Left colon (tissue), 2 donors: ENCODE data around the gene CYSTM1. TPM values are rescaled to one million over a fixed set of nuclear protein-coding genes. Genes with fewer than 3 reads are reported as not detected.

Experiments
- ATAC-seq: fragments of 200-7000 bp; cut with Tn5 transposase; one replicate; pipeline ENCODE4 v1.9.1; 2020; ENCODE audit warnings: mild to moderate bottlenecking, moderate library complexity
- DNase-seq, 2 donors: peaks; one replicate each; pipeline ENCODE4 v3.0.0-alpha.2; 2020
- intact Hi-C, 2 donors: fragments of 100-400 bp; cut with DNase I in 1 of 2; cut with micrococcal nuclease in 1 of 2; formaldehyde crosslinking; loops; one replicate each; pipeline versions ENCODE4 v1.11.2 to v1.14.0; 2022; cut with DNase I, micrococcal nuclease
- total RNA-seq, 2 donors: library from RNA; stranded (reverse); fragmentation: NEBNext Ultra II Directional; extraction: Animal tissue kit (Norgen Biotek cat#: 25700); gene quantifications; one replicate each; pipeline ENCODE4 v1.2.1, GENCODE V29; 2021
- donor health status: DM: no; HTN: no; CAD: no.
- donor health status: DM: yes; HTN: yes; CAD: no.

Gene CYSTM1
- total RNA-seq, 2 donors from 2014 or later: 162 to 163 TPM

GRCh38 chr5:140220032-140220697 lies 45.2 kb downstream of the CYSTM1 start:
- intact Hi-C loops: no loop called here
- no peak for DNase-seq

GRCh38 chr5:140220698-140221064 lies 45.7 kb downstream of the CYSTM1 start:
- intact Hi-C loops: no loop called here
- ATAC-seq (no peak), DNase-seq (no peak)

More at GRCh38 chr5:140220032-140220697, 45.2 kb downstream of the CYSTM1 start:
- ATAC-seq: no peak

- no peak for ATAC-seq
- intact Hi-C loops: no loop called here
- DNase-seq: no peak
These were observed 46.8 kb downstream of the CYSTM1 start for GRCh38 chr5:140221697-140222223.

GRCh38 chr5:140222416-140222815 lies 47.4 kb downstream of the CYSTM1 start:
- no peak for DNase-seq
- ATAC-seq: peak; percentile 62
- intact Hi-C loops: no loop called here

DNA sequence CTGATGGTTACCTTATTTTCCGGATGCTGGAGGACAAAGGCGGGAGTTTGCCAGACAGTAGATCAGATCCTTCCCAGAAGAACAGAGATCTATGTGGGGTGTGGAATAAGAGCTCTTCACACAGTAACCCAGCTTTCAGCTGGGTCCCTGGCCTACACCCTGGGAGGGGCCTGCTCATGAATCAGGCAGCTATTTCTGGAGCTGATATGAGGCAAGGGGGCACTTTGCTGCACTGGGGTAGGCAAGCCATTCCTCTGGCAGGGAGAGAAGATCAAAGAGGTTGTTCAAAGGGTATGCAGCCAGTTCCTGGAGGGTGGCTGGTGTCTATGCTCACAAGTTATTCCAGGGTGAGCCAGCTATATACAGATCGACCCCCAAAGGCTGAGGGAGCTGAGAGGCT lies 48.6 kb downstream of the CYSTM1 start:
- DNase-seq: no peak
- intact Hi-C loops: no loop called here
- ATAC-seq: no peak

- no peak for ATAC-seq
- no peak for DNase-seq
- intact Hi-C loops: no loop called here
These were observed 49.7 kb downstream of the CYSTM1 start for GRCh38 chr5:140224658-140225057.

GRCh38 chr5:140225396-140225795 lies 50.4 kb downstream of the CYSTM1 start:
- DNase-seq (no peak), ATAC-seq (no peak)
- intact Hi-C loops: no loop called here

GRCh38 chr5:140227046-140227445 lies 52.1 kb downstream of the CYSTM1 start:
- intact Hi-C loops: no loop called here
- DNase-seq (no peak), ATAC-seq (no peak)

GRCh38 chr5:140228364-140228837 lies 53.4 kb downstream of the CYSTM1 start:
- peak; percentile 92 for ATAC-seq

DNA sequence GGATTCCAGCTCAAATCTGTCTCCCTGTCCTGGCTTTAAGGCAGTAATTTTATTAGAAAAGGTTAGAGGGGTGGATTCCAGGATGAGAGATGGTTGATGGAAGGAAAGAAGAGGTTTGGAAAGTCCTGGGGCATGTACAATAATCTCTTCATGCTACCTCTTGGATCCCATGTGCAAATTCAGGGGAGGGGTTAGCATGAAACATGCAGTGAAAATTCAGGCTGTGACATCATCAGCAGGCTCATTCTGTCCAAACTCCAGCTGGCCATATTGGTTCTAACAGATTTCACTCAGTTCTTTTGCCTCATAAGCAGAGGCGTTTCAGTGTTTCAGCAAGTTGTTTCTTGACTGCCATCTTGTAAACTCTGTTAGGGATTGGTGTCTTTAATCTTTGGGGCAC lies 55.4 kb downstream of the CYSTM1 start:
- intact Hi-C loops: no loop called here
- ATAC-seq: no peak
- DNase-seq: no peak

More at GRCh38 chr5:140228364-140228837, 53.4 kb downstream of the CYSTM1 start:
- DNase-seq: peak; percentile 72 to 79
- intact Hi-C loops: no loop called here

GRCh38 chr5:140232731-140233130 lies 57.7 kb downstream of the CYSTM1 start:
- ATAC-seq: no peak
- intact Hi-C loops: no loop called here

DNA sequence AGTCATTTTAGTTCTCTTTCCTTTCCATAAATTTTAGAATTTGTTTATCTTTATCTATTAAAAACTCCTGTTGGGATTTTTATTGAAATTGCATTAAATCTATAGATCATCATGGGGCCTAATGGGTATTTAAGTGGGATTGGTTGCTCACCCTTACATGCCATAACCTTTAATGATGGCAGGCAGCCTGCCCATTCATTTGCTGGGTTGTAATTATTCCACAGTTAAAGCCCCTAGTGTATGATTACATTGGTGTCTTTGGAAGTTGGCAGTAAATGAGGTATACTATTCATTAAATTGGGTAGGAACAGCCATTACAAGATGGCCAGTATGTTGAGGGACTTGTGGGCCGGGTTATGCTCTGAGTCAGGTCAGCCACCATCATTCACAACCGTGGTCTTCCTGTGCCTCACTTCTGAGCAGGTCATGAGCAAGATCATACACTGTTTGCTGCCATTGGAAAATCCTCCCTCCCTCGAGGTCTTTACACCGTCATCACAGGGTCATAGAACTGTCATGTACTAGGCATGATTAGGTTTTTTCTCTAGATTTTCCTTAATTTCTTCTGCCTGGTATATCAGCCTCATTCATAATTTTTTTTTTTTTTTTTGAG lies 59.5 kb downstream of the CYSTM1 start:
- no peak for ATAC-seq
- intact Hi-C loops: no loop called here
- DNase-seq: no peak

More at GRCh38 chr5:140232731-140233130, 57.7 kb downstream of the CYSTM1 start:
- no peak for DNase-seq

GRCh38 chr5:140235791-140236551 lies 61.0 kb downstream of the CYSTM1 start:
- DNase-seq: no peak
- intact Hi-C loops: loop anchor here in 1 of 2 donors (5.0 kb wide), 1 partner anchor 121 kb away; no protein-coding TSS in a partner anchor
- peak; percentile 52 for ATAC-seq

DNA sequence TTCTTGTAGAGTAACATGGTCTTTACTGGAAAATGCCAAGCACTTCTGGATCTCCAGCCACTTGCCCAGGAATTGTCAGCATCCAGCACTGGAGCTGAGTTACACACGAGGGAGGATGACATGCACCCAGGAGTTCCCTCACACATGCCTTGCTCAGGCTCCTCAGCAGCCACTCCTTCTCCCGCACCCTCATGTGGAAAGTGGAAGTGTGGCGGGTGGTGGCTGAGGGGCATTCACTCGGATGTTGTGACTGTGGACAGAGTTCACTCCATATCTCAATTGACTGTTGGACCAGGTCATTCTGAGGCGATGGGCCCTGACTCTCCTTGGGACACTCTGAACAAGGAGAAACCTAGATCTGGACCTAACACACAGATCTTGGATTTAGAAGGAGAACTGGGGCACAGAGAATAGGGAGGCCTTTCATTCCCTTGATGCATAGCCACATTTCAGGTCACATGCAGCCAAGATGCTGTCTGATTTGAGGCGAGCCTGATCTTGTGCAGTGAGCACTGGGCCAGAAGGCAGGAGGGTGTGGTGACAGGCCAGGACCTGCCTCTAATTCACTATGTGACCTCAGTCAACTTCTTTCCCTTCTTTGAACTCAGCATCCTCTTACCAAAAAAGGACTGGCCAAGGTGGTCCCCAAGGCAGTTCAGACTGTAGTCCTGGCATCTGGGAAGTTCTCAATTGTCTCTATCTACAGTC lies 62.1 kb downstream of the CYSTM1 start:
- DNase-seq: no peak
- no peak for ATAC-seq
- intact Hi-C loops: loop anchor here in 1 of 2 donors (5.0 kb wide), 1 partner anchor 120 kb away; no protein-coding TSS in a partner anchor

DNA sequence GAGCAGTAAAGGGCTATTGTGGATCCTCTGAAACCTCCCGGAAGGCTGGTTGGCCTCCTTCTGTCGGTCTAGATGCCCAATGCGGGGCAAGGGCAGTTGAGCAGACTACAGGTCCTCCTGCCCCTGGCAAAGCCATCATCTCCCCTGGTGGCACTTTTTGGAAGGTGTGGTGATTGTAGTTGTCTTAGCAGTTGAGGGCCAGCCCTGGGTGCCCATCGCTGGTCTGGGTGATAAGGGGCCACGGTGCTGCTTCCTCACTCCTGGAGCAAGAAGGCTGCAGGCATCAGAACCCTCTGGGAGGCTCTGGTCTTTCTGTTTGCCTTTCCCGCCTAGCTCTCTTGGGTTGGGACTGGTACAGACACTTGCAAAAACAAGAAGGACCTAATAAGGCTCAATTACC lies 63.8 kb downstream of the CYSTM1 start:
- no peak for ATAC-seq
- no peak for DNase-seq
- intact Hi-C loops: loop anchor here in 1 of 2 donors (5.0 kb wide), 1 partner anchor 119 kb away; no protein-coding TSS in a partner anchor

GRCh38 chr5:140239461-140239860 lies 64.5 kb downstream of the CYSTM1 start:
- ATAC-seq: no peak
- intact Hi-C loops: loop anchor here in 1 of 2 donors (5.0 kb wide), 1 partner anchor 118 kb away; no protein-coding TSS in a partner anchor
- no peak for DNase-seq

DNA sequence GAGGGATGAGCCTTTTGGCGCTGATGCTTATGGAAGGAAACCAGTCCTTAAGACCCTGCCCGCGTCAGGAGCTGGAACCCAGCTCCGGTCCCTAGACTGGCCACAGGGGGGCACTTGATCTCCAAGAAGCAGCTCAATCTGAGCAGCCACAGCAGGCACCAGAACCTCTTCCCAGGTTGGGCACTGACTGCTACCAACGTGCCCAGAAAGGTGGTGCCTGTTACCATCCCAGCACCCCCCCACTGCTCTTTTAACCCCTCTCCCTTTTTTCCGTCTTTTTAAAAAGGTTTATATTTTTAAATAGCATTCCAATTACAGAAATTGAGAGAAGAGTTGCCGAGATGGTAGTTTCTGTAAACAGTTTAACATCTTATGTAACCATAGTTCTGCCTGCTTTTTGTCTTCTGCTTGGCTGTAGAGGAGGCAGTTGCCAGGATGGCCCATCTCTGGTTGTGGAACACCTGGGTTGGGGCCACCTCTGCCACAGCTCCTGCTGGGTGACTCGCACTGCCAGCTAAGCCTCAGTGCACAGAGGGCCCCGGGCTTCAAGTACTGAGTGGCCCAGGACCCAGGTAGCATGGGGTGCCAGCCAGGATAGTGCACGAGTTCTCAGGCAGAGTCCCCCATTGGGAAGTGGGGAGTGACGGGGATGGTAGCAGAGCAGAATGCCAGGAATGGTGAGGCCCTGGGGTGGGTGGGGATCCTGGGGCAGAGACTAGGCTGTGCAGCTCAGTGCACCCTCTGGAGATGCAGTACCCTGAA lies 65.1 kb downstream of the CYSTM1 start:
- peak; percentile 68 to 77 for DNase-seq
- intact Hi-C loops: loop anchor here in 1 of 2 donors (5.0 kb wide), 1 partner anchor 117 kb away; no protein-coding TSS in a partner anchor
- peak; percentile 40 for ATAC-seq
